ENCODE data around the gene LAGE3. TPM values are rescaled to one million over a fixed set of nuclear protein-coding genes. Genes with fewer than 3 reads are reported as not detected.

LAGE3 gene
- total and polyA plus RNA-seq, 3 donors from 2014 or later: 12.4 to 30.9 (median 29.1) TPM

- DNase-seq: no peak
- H3K9me3 ChIP-seq: no peaks in the 10 kb centered on the region
- H3K4me1 ChIP-seq: no peaks in the 10 kb centered on the region
- H3K27me3 ChIP-seq: no peaks in the 10 kb centered on the region
- no peaks in the 10 kb centered on the region for H3K36me3 ChIP-seq (ENCODE audit: low read depth, missing control alignments)
- H3K4me3 ChIP-seq: no peak overlapping the region
- H3K27ac ChIP-seq: no peak overlapping the region
- TF ChIP-seq POLR2A (IDR thresholded peaks at IDR 0.05) (no peak), CTCF (IDR thresholded peaks at IDR 0.05) (no peak)
- intact Hi-C loops (cut with DNase I; ENCODE audit: low total_unique reads): no loop called here
- WGBS, 2 donors: 64 to 76% methylated on average over 5 to 18 of the region's 24 CpGs
These were observed 28.7 kb upstream of the LAGE3 start for GRCh38 chrX:154507673-154508383.

- intact Hi-C loops (cut with DNase I; ENCODE audit: low total_unique reads): no loop called here
- Histone ChIP-seq H3K4me1 (no peaks in the 10 kb centered on the region), H3K4me3 (no peak overlapping the region), H3K27ac (no peak overlapping the region), H3K27me3 (no peaks in the 10 kb centered on the region), H3K36me3 (ENCODE audit: low read depth, missing control alignments) (no peaks in the 10 kb centered on the region), H3K9me3 (no peaks in the 10 kb centered on the region)
- 89 to 90% methylated on average over 4 to 23 of the region's 37 CpGs for WGBS, 2 donors
- TF ChIP-seq POLR2A (IDR thresholded peaks at IDR 0.05): no peak
- TF ChIP-seq CTCF (IDR thresholded peaks at IDR 0.05): no peak
- DNase-seq: no peak
These were observed 27.6 kb upstream of the LAGE3 start for GRCh38 chrX:154506483-154507332.

- no peaks in the 10 kb centered on the region for H3K4me1 ChIP-seq
- intact Hi-C loops (cut with DNase I; ENCODE audit: low total_unique reads): no loop called here
- TF ChIP-seq CTCF (IDR thresholded peaks at IDR 0.05): no peak
- no peak for TF ChIP-seq POLR2A (IDR thresholded peaks at IDR 0.05)
- no peak for DNase-seq
- 80 to 84% methylated on average over 1 to 10 of the region's 12 CpGs for WGBS, 2 donors
- H3K27me3 ChIP-seq: no peaks in the 10 kb centered on the region
- H3K9me3 ChIP-seq: no peaks in the 10 kb centered on the region
- H3K27ac ChIP-seq: no peak overlapping the region
- H3K4me3 ChIP-seq: no peak overlapping the region
- no peaks in the 10 kb centered on the region for H3K36me3 ChIP-seq (ENCODE audit: low read depth, missing control alignments)
These were observed 26.7 kb upstream of the LAGE3 start for GRCh38 chrX:154505734-154506133.

GRCh38 chrX:154502989-154503388, 23.9 kb upstream of the LAGE3 start:
- WGBS, 2 donors: 71 to 91% methylated on average over 3 of the region's 3 CpGs
- Histone ChIP-seq H3K36me3 (ENCODE audit: low read depth, missing control alignments) (no peaks in the 10 kb centered on the region), H3K27me3 (no peaks in the 10 kb centered on the region), H3K27ac (no peak overlapping the region), H3K4me1 (no peaks in the 10 kb centered on the region), H3K9me3 (no peaks in the 10 kb centered on the region), H3K4me3 (no peak overlapping the region)
- DNase-seq: no peak
- TF ChIP-seq POLR2A (IDR thresholded peaks at IDR 0.05): no peak
- no peak for TF ChIP-seq CTCF (IDR thresholded peaks at IDR 0.05)
- intact Hi-C loops (cut with DNase I; ENCODE audit: low total_unique reads): no loop called here
